WTC11 (cell line): ENCODE results near the gene CHST15. TPM values are rescaled to one million over a fixed set of nuclear protein-coding genes. Genes with fewer than 3 reads are reported as not detected.
A peak's percentile ranks its signal among the peaks of the same experiment; 100 is the strongest.

Experiments
- ATAC-seq: fragments of 200-7000 bp; cut with Tn5 transposase; 2 replicates; pipeline ENCODE4 v1.10.0; 2021; ENCODE audit warnings: mild to moderate bottlenecking, moderate library complexity
- CTCF ChIA-PET: fragments of 300-600 bp; sonication (Branson Sonifier 250); formaldehyde crosslinking; loops from one replicate; lab custom pipeline; 2021; ENCODE audit warnings: antibody characterized with exemption; lab: Charles Lee
- POLR2A ChIA-PET: fragments of 350-600 bp; sonication (Branson Sonifier 250); formaldehyde crosslinking; loops from one replicate; lab custom pipeline; 2021; ENCODE audit warnings: antibody characterized with exemption; lab: Charles Lee
- DNase-seq: peaks from one replicate; pipeline ENCODE4 v3.0.0; 2021; ENCODE audit warnings: low spot score
- H3K27ac Mint-ChIP-seq: 2 replicates; pipeline ENCODE4 v1.8.0; 2021; ENCODE audit warnings: mixed read lengths
- H3K27me3 Mint-ChIP-seq: 2 replicates; pipeline ENCODE4 v1.8.0; 2021; ENCODE audit warnings: low read depth, mild to moderate bottlenecking, moderate library complexity, mixed read lengths
- H3K36me3 Mint-ChIP-seq: 2 replicates; pipeline ENCODE4 v1.8.0; 2021; ENCODE audit warnings: mixed read lengths
- H3K4me1 Mint-ChIP-seq: 2 replicates; pipeline ENCODE4 v1.8.0; 2022; ENCODE audit warnings: mixed read lengths
- H3K4me3 Mint-ChIP-seq: 2 replicates; pipeline ENCODE4 v1.8.0; 2021; ENCODE audit warnings: mild to moderate bottlenecking, moderate library complexity, mixed read lengths
- H3K9me3 Mint-ChIP-seq: 2 replicates; pipeline ENCODE4 v1.8.0; 2021; ENCODE audit warnings: mixed read lengths
- CBFB ChIP-seq: sonication (generic); formaldehyde crosslinking; IDR thresholded peaks from 2 replicates; pipeline ENCODE4 v1.8.1; 2022; ENCODE audit warnings: mild to moderate bottlenecking, low read depth, missing genetic modification reagents
- FOXJ3 ChIP-seq: sonication (generic); formaldehyde crosslinking; IDR thresholded peaks from 2 replicates; pipeline ENCODE4 v1.9.0; 2021; ENCODE audit warnings: missing genetic modification reagents, mild to moderate bottlenecking, borderline replicate concordance
- GTF2I ChIP-seq: fragments of 250-450 bp; sonication (Bioruptor Pico); conservative IDR thresholded peaks from 2 replicates; pipeline ENCODE4 v1.4.0; 2021; ENCODE audit warnings: mild to moderate bottlenecking
- IRF1 ChIP-seq: sonication (generic); formaldehyde crosslinking; IDR thresholded peaks from 2 replicates; pipeline ENCODE4 v1.8.0; 2023; ENCODE audit warnings: missing genetic modification reagents
- MXD4 ChIP-seq: fragments of 250-450 bp; sonication (Bioruptor Pico); IDR thresholded peaks from 2 replicates; pipeline ENCODE4 v1.8.0; 2021; ENCODE audit warnings: mild to moderate bottlenecking, moderate library complexity, borderline replicate concordance
- NR2C2 ChIP-seq: sonication (generic); formaldehyde crosslinking; IDR thresholded peaks from 2 replicates; pipeline ENCODE4 v1.8.0; 2022; ENCODE audit warnings: mild to moderate bottlenecking, missing genetic modification reagents
- PRDM15 ChIP-seq: sonication (generic); formaldehyde crosslinking; IDR thresholded peaks from 2 replicates; pipeline ENCODE4 v1.8.0; 2022; ENCODE audit warnings: missing genetic modification reagents
- PRRX2 ChIP-seq: fragments of 250-450 bp; sonication (Bioruptor Pico); IDR thresholded peaks from 2 replicates; pipeline ENCODE4 v1.8.0; 2021; ENCODE audit warnings: mild to moderate bottlenecking
- RORB ChIP-seq: fragments of 250-450 bp; sonication (Bioruptor Pico); IDR thresholded peaks from 2 replicates; pipeline ENCODE4 v1.9.0; 2021; ENCODE audit warnings: mild to moderate bottlenecking
- SP1 ChIP-seq: sonication (generic); formaldehyde crosslinking; conservative IDR thresholded peaks from 2 replicates; pipeline ENCODE4 v1.8.1; 2022; ENCODE audit warnings: missing genetic modification reagents
- TEAD4 ChIP-seq: sonication (generic); formaldehyde crosslinking; IDR thresholded peaks from 2 replicates; pipeline ENCODE4 v1.8.0; 2022; ENCODE audit warnings: mild to moderate bottlenecking, missing genetic modification reagents
- USF1 ChIP-seq: sonication (generic); formaldehyde crosslinking; IDR thresholded peaks from 2 replicates; pipeline ENCODE4 v1.8.0; 2022; ENCODE audit warnings: mild to moderate bottlenecking, missing genetic modification reagents
- ZNF121 ChIP-seq: sonication (generic); formaldehyde crosslinking; IDR thresholded peaks from 2 replicates; pipeline ENCODE4 v1.8.0; 2023; ENCODE audit warnings: missing genetic modification reagents
- ZNF219 ChIP-seq: sonication (generic); formaldehyde crosslinking; IDR thresholded peaks from 2 replicates; pipeline ENCODE4 v1.8.0; 2023; ENCODE audit warnings: missing genetic modification reagents, mild to moderate bottlenecking, borderline replicate concordance
- ZNF396 ChIP-seq: fragments of 250-450 bp; sonication (Bioruptor Pico); IDR thresholded peaks from 2 replicates; pipeline ENCODE4 v1.8.0; 2021; ENCODE audit warnings: mild to moderate bottlenecking, moderate library complexity, borderline replicate concordance
- total RNA-seq: library from RNA; stranded (reverse); gene quantifications from 3 replicates; pipeline ENCODE4 v1.2.3, GENCODE V29; 2021
- TF ChIP-seq, protein P1 (sequence below): fragments of 250-450 bp; sonication (Bioruptor Pico); IDR thresholded peaks from 2 replicates; pipeline ENCODE4 v1.9.0; 2021; ENCODE audit warnings: mild to moderate bottlenecking
- TF ChIP-seq, protein P2 (sequence below): sonication (generic); formaldehyde crosslinking; IDR thresholded peaks from 2 replicates; pipeline ENCODE4 v1.8.0; 2022; ENCODE audit warnings: mild to moderate bottlenecking, missing genetic modification reagents

Gene CHST15
- total RNA-seq, 1 experiment from 2014 or later: 10.7 TPM

- H3K27ac Mint-ChIP-seq: no peak overlapping the region
- ChIA-PET POLR2A (no interaction called here), CTCF (interaction anchor here (1.1 to 7.3 kb wide), 4 partner anchors 15 to 298 kb away, joined by 3 to 64 read pairs (median 4); no protein-coding TSS in a partner anchor)
- peaks cover 54% of the 10 kb centered on the region for H3K27me3 Mint-ChIP-seq
- ATAC-seq: no peak
- DNase-seq: no peak
- H3K36me3 Mint-ChIP-seq: no peaks in the 10 kb centered on the region
- no peaks in the 10 kb centered on the region for H3K9me3 Mint-ChIP-seq
- H3K4me1 Mint-ChIP-seq: peaks cover 37% of the 10 kb centered on the region
- peak overlapping the region; percentile 54 for H3K4me3 Mint-ChIP-seq
- TF ChIP-seq PRDM15 (CRISPR knock-in tag) (0 out of 2 replicates have a peak, but pooled peaks have one; percentile 46), RORB (no peak)
These were observed 2.7 kb downstream of the CHST15 start for GRCh38 chr10:124090601-124091209.

DNA sequence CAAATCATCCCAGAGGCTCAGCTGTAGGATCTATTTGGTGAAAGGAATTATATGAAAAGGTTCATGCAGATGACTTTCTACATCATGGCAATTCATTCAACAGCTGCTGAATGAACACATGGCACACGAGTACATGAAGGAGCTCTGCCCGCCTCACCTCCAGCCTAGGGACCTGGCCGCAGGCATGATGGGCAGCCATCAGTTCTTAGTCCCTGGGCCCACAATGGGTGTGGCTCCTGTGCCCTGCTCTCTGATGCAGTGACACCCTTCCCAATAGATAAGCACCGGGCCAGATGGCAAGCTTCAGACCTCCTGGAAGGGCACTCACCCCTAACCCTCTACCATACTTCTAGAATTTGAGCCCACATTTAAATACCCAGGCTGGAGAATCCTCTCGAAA is 3.5 kb downstream of the CHST15 start:
- TF ChIP-seq NR2C2 (CRISPR knock-in tag) (no peak), GTF2I (CRISPR knock-in tag) (no peak), FOXJ3 (CRISPR knock-in tag) (no peak), ZNF396 (CRISPR knock-in tag) (no peak), IRF1 (CRISPR knock-in tag) (no peak), PRRX2 (no peak), CBFB (CRISPR knock-in tag) (no peak), MXD4 (CRISPR knock-in tag) (no peak), ZNF121 (CRISPR knock-in tag) (no peak), TEAD4 (CRISPR knock-in tag) (no peak), SP1 (CRISPR knock-in tag) (no peak), USF1 (CRISPR knock-in tag) (no peak), ZNF219 (CRISPR knock-in tag) (no peak)
- TF ChIP-seq, protein P1, sequence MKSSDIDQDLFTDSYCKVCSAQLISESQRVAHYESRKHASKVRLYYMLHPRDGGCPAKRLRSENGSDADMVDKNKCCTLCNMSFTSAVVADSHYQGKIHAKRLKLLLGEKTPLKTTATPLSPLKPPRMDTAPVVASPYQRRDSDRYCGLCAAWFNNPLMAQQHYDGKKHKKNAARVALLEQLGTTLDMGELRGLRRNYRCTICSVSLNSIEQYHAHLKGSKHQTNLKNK: no peak
- TF ChIP-seq, protein P2, sequence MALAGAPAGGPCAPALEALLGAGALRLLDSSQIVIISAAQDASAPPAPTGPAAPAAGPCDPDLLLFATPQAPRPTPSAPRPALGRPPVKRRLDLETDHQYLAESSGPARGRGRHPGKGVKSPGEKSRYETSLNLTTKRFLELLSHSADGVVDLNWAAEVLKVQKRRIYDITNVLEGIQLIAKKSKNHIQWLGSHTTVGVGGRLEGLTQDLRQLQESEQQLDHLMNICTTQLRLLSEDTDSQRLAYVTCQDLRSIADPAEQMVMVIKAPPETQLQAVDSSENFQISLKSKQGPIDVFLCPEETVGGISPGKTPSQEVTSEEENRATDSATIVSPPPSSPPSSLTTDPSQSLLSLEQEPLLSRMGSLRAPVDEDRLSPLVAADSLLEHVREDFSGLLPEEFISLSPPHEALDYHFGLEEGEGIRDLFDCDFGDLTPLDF (CRISPR knock-in tag): no peak
- TF ChIP-seq, all 79 proteins: peak for 0
- DNase-seq (no peak), ATAC-seq (no peak)
- H3K9me3 Mint-ChIP-seq: no peaks in the 10 kb centered on the region
- POLR2A ChIA-PET: no interaction called here
- CTCF ChIA-PET: interaction anchor here (1.4 to 7.3 kb wide), 3 partner anchors 18 to 299 kb away, joined by 4 to 64 read pairs (median 4); no protein-coding TSS in a partner anchor
- peaks cover 46% of the 10 kb centered on the region for H3K27me3 Mint-ChIP-seq
- H3K4me1 Mint-ChIP-seq: peaks cover 42% of the 10 kb centered on the region
- H3K36me3 Mint-ChIP-seq: no peaks in the 10 kb centered on the region
- no peak overlapping the region for H3K27ac Mint-ChIP-seq
- H3K4me3 Mint-ChIP-seq: no peak overlapping the region
